HepG2 (cell line): Measurements from ENCODE around the gene HAPLN1. TPM values are rescaled to one million over a fixed set of nuclear protein-coding genes. Genes with fewer than 3 reads are reported as not detected.

Experiments
- ATAC-seq: fragments of 200-7000 bp; cut with Tn5 transposase; 3 replicates; pipeline ENCODE4 v1.9.1; 2020; ENCODE audit warnings: mild to moderate bottlenecking, moderate library complexity
- BruUV-seq: library from RNA; stranded (reverse); fragments of 400-500 nt; replicated peaks from 2 replicates; lab custom pipeline; 2021; lab: Mats Ljungman, UMichigan
- CTCF ChIA-PET: fragments of 300-600 bp; formaldehyde crosslinking; extraction: SDS; loops from one replicate; lab custom pipeline; 2021; ENCODE audit warnings: low total read pairs, inconsistent platforms, low intra/inter-chr PET ratio; lab: Yijun Ruan, JAX
- POLR2A ChIA-PET: fragments of 350-600 bp; sonication (Branson Sonifier 250); formaldehyde crosslinking; loops from one replicate; lab custom pipeline; 2020; ENCODE audit warnings: antibody characterized with exemption, inconsistent platforms; lab: Yijun Ruan, JAX
- DNase-seq: peaks from one replicate; pipeline ENCODE4 v3.0.0-alpha.2; 2015; ENCODE audit warnings: low spot score
- FAIRE-seq: peaks from 3 replicates; lab custom pipeline; 2011; peaks lifted over from hg19 to GRCh38; lab: Jason Lieb, UNC
- H2AFZ ChIP-seq: one replicate; pipeline ENCODE4 v1.6.1; 2011; ENCODE audit warnings: low read length, inconsistent platforms
- H3K27ac ChIP-seq: fragments of 300-600 bp; 3 replicates; pipeline ENCODE4 v1.8.0; 2011; ENCODE audit warnings: mixed run types, mild to moderate bottlenecking, mixed read lengths, low read length, inconsistent platforms; ENCODE audit not compliant: insufficient read depth; ENCODE audit errors: extremely low read length
- H3K27me3 ChIP-seq, 2 experiments: fragments of 200-600 bp in 1 of 2; 2 replicates in 1 of 2; 3 replicates in 1 of 2; pipeline versions ENCODE4 v1.6.0 to v1.8.0; 2011; ENCODE audit warnings: low read length in 2 of 2, mild to moderate bottlenecking in 2 of 2, moderate library complexity in 2 of 2, inconsistent platforms in 1 of 2; ENCODE audit not compliant: insufficient read depth in 2 of 2, control insufficient read depth in 1 of 2
- H3K36me3 ChIP-seq, 2 experiments: fragments of 200-600 bp in 1 of 2; replicated peaks in 1 of 2; 2 replicates in 1 of 2; 3 replicates in 1 of 2; pipeline versions ENCODE4 v1.5.1 to v1.8.0; 2011; ENCODE audit warnings: low read length in 2 of 2, inconsistent platforms in 1 of 2; ENCODE audit not compliant: insufficient read depth in 2 of 2, control insufficient read depth in 1 of 2
- H3K4me1 ChIP-seq: 2 replicates; pipeline ENCODE4 v1.5.1; 2012; ENCODE audit warnings: low read length, inconsistent platforms; ENCODE audit not compliant: insufficient read depth
- H3K4me2 ChIP-seq: 2 replicates; pipeline ENCODE4 v1.6.0; 2011; ENCODE audit warnings: low read depth, low read length, inconsistent platforms
- H3K4me3 ChIP-seq, 3 experiments: fragments of 200-600 bp in 1 of 3; sonication (generic), shearing (Covaris generic) in 1 of 3; replicated peaks in 1 of 3; 2 replicates each; pipeline ENCODE4 v1.5.1; 2011 to 2016; ENCODE audit warnings: low read length in 3 of 3, inconsistent platforms in 2 of 3, low read depth in 2 of 3, mild to moderate bottlenecking in 2 of 3, control low read depth in 1 of 3, mixed read lengths in 1 of 3; ENCODE audit not compliant: insufficient read depth in 1 of 3
- H3K79me2 ChIP-seq: one replicate; pipeline ENCODE4 v1.6.1; 2011; ENCODE audit warnings: low read length, inconsistent platforms; ENCODE audit not compliant: insufficient read depth
- H3K9ac ChIP-seq: 2 replicates; pipeline ENCODE4 v1.6.0; 2011; ENCODE audit warnings: mild to moderate bottlenecking, low read depth, low read length, inconsistent platforms; ENCODE audit not compliant: insufficient read depth
- H3K9me3 ChIP-seq: 2 replicates; pipeline ENCODE4 v1.5.1; 2012; ENCODE audit warnings: mild to moderate bottlenecking, low read length
- H4K20me1 ChIP-seq: 2 replicates; pipeline ENCODE4 v1.6.0; 2011; ENCODE audit warnings: inconsistent platforms, mild to moderate bottlenecking, low read length, moderate library complexity; ENCODE audit not compliant: insufficient read depth
- CEBPG ChIP-seq: IDR thresholded peaks from 2 replicates; pipeline ENCODE4 v1.6.1; 2016
- FIP1L1 ChIP-seq: fragments of 200-400 bp; formaldehyde crosslinking; IDR thresholded peaks from 2 replicates; pipeline ENCODE4 v1.6.1; 2018; ENCODE audit warnings: low read depth, mild to moderate bottlenecking, low read length, moderate library complexity, borderline replicate concordance; ENCODE audit not compliant: insufficient read depth
- HNRNPH1 ChIP-seq: fragments of 200-400 bp; formaldehyde crosslinking; optimal IDR thresholded peaks from 2 replicates; pipeline ENCODE3; 2017; ENCODE audit warnings: mild to moderate bottlenecking, low read depth, low read length
- JARID2 ChIP-seq: sonication (generic); formaldehyde crosslinking; IDR thresholded peaks from 2 replicates; pipeline ENCODE4 v1.8.1; 2023; ENCODE audit warnings: missing genetic modification reagents, inconsistent platforms; ENCODE audit not compliant: insufficient replicate concordance
- MTA3 ChIP-seq: sonication (generic); formaldehyde crosslinking; IDR thresholded peaks from 2 replicates; pipeline ENCODE4 v1.4.0; 2020; ENCODE audit warnings: missing genetic modification reagents
- MZF1 ChIP-seq: sonication (generic); formaldehyde crosslinking; IDR thresholded peaks from 2 replicates; pipeline ENCODE4 v1.8.1; 2023; ENCODE audit warnings: mild to moderate bottlenecking, missing genetic modification reagents, borderline replicate concordance
- PPARG ChIP-seq: conservative IDR thresholded peaks from 2 replicates; pipeline ENCODE4 v1.6.1; 2016; ENCODE audit warnings: missing biosample characterization, missing genetic modification reagents
- TSC22D2 ChIP-seq: sonication (generic); formaldehyde crosslinking; IDR thresholded peaks from 2 replicates; pipeline ENCODE4 v1.5.1; 2020; ENCODE audit warnings: missing genetic modification reagents, mild to moderate bottlenecking, borderline replicate concordance
- ZBTB1 ChIP-seq: sonication (generic); formaldehyde crosslinking; IDR thresholded peaks from 2 replicates; pipeline ENCODE4 v1.4.0; 2020; ENCODE audit warnings: missing genetic modification reagents, borderline replicate concordance
- ZBTB42 ChIP-seq: sonication (generic); formaldehyde crosslinking; IDR thresholded peaks from 2 replicates; pipeline ENCODE4 v1.5.0; 2020; ENCODE audit warnings: mild to moderate bottlenecking, missing genetic modification reagents
- ZFP1 ChIP-seq: IDR thresholded peaks from 2 replicates; pipeline ENCODE4 v1.6.1; 2016
- ZFP90 ChIP-seq: sonication (generic); formaldehyde crosslinking; IDR thresholded peaks from 2 replicates; pipeline ENCODE4 v1.8.0; 2022; ENCODE audit warnings: missing genetic modification reagents, mild to moderate bottlenecking, inconsistent platforms, borderline replicate concordance
- ZFYVE20 ChIP-seq: sonication (generic); formaldehyde crosslinking; IDR thresholded peaks from 2 replicates; pipeline ENCODE4 v1.8.0; 2023; ENCODE audit warnings: low read depth, mild to moderate bottlenecking, moderate library complexity, missing genetic modification reagents, borderline replicate concordance
- ZNF331 ChIP-seq: sonication (generic); formaldehyde crosslinking; IDR thresholded peaks from 2 replicates; pipeline ENCODE4 v1.4.0; 2020; ENCODE audit warnings: missing genetic modification reagents
- ZNF441 ChIP-seq: sonication (generic); formaldehyde crosslinking; IDR thresholded peaks from 2 replicates; pipeline ENCODE4 v1.7.0; 2021; ENCODE audit warnings: missing genetic modification reagents, borderline replicate concordance
- ZNF768 ChIP-seq: sonication (generic); formaldehyde crosslinking; IDR thresholded peaks from 2 replicates; pipeline ENCODE4 v1.4.0; 2020; ENCODE audit warnings: missing genetic modification reagents
- WGBS: methylation state at CpG from one replicate; pipeline ENCODE4 v1.1.6; 2017; ENCODE audit warnings: low lambda C conversion rate; 5-methylcytosine and 5-hydroxymethylcytosine counted together
- in situ Hi-C: cut with HindIII; loops from 2 replicates; pipeline ENCODE4 v1.10.0; 2017; ENCODE audit warnings: low pct_unique_long_range_greater_than_20kb; ENCODE audit not compliant: extremely low pct_ligation_motif_present
- intact Hi-C: fragments of 100-400 bp; cut with micrococcal nuclease; formaldehyde crosslinking; loops from one replicate; pipeline ENCODE4 v1.10.0; 2022; ENCODE audit not compliant: unreplicated experiment
- polyA plus RNA-seq, 8 experiments: library from polyadenylated mRNA; depleted of rRNA in 3 of 8; stranded (reverse) in 7 of 8; unstranded in 1 of 8; fragments of >200 nt; fragmentation: Illumina TruSeq in 4 of 8; extraction: Trizol in 4 of 8; gene quantifications; 2 replicates each; pipeline versions ENCODE4 v1.2.1 to v1.2.3, GENCODE V29; 2011 to 2016; ENCODE audit warnings: low read depth in 4 of 8, missing spikeins in 1 of 8, mixed read lengths in 1 of 8; ENCODE audit not compliant: insufficient read depth in 1 of 8
- total RNA-seq, 5 experiments: library from RNA; depleted of rRNA; stranded (reverse); fragments of >200 nt; fragmentation: Illumina TruSeq; extraction: Trizol; gene quantifications; 2 replicates each; pipeline ENCODE4 v1.2.3, GENCODE V29; 2016; ENCODE audit warnings: low read depth in 1 of 5
- TF ChIP-seq, protein P1 (sequence below): sonication (generic); formaldehyde crosslinking; IDR thresholded peaks from 2 replicates; pipeline ENCODE4 v1.4.0; 2020; ENCODE audit warnings: mild to moderate bottlenecking, missing genetic modification reagents
- TF ChIP-seq, protein P2 (sequence below): sonication (generic); formaldehyde crosslinking; IDR thresholded peaks from 2 replicates; pipeline ENCODE4 v1.4.0; 2020; ENCODE audit warnings: mild to moderate bottlenecking, missing genetic modification reagents, borderline replicate concordance
- TF ChIP-seq, protein P3 (sequence below): sonication (generic); formaldehyde crosslinking; conservative IDR thresholded peaks from 2 replicates; pipeline ENCODE4 v1.4.0; 2020; ENCODE audit warnings: missing genetic modification reagents

Gene HAPLN1
- total and polyA plus RNA-seq, 2 of the 13 experiments (the other 11 are each of a cell fraction or from before 2014, with no cell fraction given) = not detected

DNA sequence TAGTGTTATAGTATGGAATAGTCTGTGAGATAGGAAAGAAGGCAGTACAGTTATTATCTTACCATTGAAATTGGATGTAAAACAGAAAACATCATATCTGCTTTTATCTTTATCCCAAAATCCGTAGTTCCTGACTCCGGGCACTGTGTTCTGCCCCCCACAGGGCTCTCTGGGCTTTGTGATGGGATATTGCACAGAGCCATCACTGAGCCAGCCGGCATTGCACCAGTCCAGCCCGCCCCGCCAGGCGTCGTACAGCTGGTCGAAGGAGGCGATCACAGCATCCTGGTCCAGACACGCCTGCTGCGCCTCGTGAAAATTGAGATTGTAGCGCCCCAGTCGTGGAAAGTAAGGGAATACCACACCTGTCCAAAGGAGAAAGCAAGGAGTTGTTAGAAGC, 76.4 kb downstream of the HAPLN1 start (continued):
- TF ChIP-seq PPARG = no peak
- TF ChIP-seq FIP1L1 = no peak
- TF ChIP-seq CEBPG = no peak
- no peak for TF ChIP-seq ZBTB1 (CRISPR knock-in tag)
- TF ChIP-seq, protein P1, sequence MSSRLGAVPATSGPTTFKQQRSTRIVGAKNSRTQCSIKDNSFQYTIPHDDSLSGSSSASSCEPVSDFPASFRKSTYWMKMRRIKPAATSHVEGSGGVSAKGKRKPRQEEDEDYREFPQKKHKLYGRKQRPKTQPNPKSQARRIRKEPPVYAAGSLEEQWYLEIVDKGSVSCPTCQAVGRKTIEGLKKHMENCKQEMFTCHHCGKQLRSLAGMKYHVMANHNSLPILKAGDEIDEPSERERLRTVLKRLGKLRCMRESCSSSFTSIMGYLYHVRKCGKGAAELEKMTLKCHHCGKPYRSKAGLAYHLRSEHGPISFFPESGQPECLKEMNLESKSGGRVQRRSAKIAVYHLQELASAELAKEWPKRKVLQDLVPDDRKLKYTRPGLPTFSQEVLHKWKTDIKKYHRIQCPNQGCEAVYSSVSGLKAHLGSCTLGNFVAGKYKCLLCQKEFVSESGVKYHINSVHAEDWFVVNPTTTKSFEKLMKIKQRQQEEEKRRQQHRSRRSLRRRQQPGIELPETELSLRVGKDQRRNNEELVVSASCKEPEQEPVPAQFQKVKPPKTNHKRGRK (CRISPR knock-in tag) = no peak
- no peak for TF ChIP-seq MZF1 (CRISPR knock-in tag)
- no peak for TF ChIP-seq ZFYVE20
- TF ChIP-seq ZFP1 (CRISPR knock-in tag) = no peak
- TF ChIP-seq ZBTB42 (CRISPR knock-in tag) = no peak
- TF ChIP-seq ZFP90 (CRISPR knock-in tag) = no peak
- no peak for TF ChIP-seq HNRNPH1
- TF ChIP-seq ZNF441 (CRISPR knock-in tag) = no peak
- no peak for TF ChIP-seq ZNF768 (CRISPR knock-in tag)
- no peak for TF ChIP-seq ZNF331

DNA sequence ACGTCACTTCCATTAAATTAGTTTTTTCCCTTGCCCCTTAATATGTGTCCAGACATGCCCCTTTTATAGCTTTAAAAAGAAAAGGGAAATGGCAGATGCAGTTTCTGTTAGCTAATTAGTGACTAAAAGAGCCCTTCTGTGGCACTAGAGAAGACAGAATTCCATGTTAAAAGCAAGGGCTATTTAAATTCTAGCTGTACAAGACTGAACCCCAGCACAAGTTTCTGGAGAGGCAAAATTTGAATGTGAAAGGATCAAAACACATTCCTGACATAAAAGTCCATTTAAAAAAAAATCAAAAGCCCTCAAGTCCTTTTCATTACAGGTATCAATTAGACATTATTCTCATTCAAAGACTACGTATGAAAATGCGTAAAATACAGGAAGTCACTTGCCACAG, 78.7 kb downstream of the HAPLN1 start:
- no TSS peak for BruUV-seq
- CTCF ChIA-PET = no interaction called here
- TF ChIP-seq, protein P2, sequence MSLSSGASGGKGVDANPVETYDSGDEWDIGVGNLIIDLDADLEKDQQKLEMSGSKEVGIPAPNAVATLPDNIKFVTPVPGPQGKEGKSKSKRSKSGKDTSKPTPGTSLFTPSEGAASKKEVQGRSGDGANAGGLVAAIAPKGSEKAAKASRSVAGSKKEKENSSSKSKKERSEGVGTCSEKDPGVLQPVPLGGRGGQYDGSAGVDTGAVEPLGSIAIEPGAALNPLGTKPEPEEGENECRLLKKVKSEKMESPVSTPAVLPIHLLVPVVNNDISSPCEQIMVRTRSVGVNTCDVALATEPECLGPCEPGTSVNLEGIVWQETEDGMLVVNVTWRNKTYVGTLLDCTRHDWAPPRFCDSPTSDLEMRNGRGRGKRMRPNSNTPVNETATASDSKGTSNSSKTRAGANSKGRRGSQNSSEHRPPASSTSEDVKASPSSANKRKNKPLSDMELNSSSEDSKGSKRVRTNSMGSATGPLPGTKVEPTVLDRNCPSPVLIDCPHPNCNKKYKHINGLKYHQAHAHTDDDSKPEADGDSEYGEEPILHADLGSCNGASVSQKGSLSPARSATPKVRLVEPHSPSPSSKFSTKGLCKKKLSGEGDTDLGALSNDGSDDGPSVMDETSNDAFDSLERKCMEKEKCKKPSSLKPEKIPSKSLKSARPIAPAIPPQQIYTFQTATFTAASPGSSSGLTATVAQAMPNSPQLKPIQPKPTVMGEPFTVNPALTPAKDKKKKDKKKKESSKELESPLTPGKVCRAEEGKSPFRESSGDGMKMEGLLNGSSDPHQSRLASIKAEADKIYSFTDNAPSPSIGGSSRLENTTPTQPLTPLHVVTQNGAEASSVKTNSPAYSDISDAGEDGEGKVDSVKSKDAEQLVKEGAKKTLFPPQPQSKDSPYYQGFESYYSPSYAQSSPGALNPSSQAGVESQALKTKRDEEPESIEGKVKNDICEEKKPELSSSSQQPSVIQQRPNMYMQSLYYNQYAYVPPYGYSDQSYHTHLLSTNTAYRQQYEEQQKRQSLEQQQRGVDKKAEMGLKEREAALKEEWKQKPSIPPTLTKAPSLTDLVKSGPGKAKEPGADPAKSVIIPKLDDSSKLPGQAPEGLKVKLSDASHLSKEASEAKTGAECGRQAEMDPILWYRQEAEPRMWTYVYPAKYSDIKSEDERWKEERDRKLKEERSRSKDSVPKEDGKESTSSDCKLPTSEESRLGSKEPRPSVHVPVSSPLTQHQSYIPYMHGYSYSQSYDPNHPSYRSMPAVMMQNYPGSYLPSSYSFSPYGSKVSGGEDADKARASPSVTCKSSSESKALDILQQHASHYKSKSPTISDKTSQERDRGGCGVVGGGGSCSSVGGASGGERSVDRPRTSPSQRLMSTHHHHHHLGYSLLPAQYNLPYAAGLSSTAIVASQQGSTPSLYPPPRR (CRISPR knock-in tag) = no peak
- TF ChIP-seq JARID2 (CRISPR knock-in tag) = no peak
- no peak for TF ChIP-seq MTA3 (CRISPR knock-in tag)
- TF ChIP-seq TSC22D2 (CRISPR knock-in tag) = no peak
- TF ChIP-seq, protein P3, sequence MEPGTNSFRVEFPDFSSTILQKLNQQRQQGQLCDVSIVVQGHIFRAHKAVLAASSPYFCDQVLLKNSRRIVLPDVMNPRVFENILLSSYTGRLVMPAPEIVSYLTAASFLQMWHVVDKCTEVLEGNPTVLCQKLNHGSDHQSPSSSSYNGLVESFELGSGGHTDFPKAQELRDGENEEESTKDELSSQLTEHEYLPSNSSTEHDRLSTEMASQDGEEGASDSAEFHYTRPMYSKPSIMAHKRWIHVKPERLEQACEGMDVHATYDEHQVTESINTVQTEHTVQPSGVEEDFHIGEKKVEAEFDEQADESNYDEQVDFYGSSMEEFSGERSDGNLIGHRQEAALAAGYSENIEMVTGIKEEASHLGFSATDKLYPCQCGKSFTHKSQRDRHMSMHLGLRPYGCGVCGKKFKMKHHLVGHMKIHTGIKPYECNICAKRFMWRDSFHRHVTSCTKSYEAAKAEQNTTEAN (CRISPR knock-in tag) = no peak

More for the DNA sequence above, 78.7 kb downstream of the HAPLN1 start:
- H3K4me1 ChIP-seq = no peaks in the 10 kb centered on the region
- DNase-seq (no peak), ATAC-seq (no peak), FAIRE-seq (no peak)
- WGBS = 64% methylated on average over 3 of the region's 3 CpGs
- H3K36me3 ChIP-seq = no peaks in the 10 kb centered on the region
- no peak overlapping the region for H3K4me3 ChIP-seq
- POLR2A ChIA-PET = no interaction called here
- no peak overlapping the region for H3K9ac ChIP-seq
- intact Hi-C loops (loop anchor here (1.0 kb wide), 1 partner anchor 47 kb away; no protein-coding TSS in a partner anchor), in situ Hi-C loops (no loop called here)
- no peaks in the 10 kb centered on the region for H3K79me2 ChIP-seq
- H3K4me2 ChIP-seq = no peak overlapping the region
- no peaks in the 10 kb centered on the region for H3K27me3 ChIP-seq
- H4K20me1 ChIP-seq = no peaks in the 10 kb centered on the region
- no peaks in the 10 kb centered on the region for H3K9me3 ChIP-seq
- no peak overlapping the region for H2AFZ ChIP-seq
- H3K27ac ChIP-seq = no peak overlapping the region
